ENCODE results near the gene TCOF1.

TCOF1 gene

GRCh38 chr5:150384701-150385100 lies 27.2 kb downstream of the TCOF1 start:
- no peaks in the 10 kb centered on the region for H3K9me3 ChIP-seq
- no peak overlapping the region for H3K4me3 ChIP-seq
- peak overlapping the region; percentile 63; the same call in 1 of the 2 replicates for H3K9ac ChIP-seq
- H3K4me1 ChIP-seq = peaks cover 50% of the 10 kb centered on the region
- peak overlapping the region; percentile 91 for H3K4me2 ChIP-seq
- peaks cover 99% of the 10 kb centered on the region for H3K36me3 ChIP-seq
- H3K27me3 ChIP-seq = no peaks in the 10 kb centered on the region
- peak overlapping the region; percentile 73 for H3K27ac ChIP-seq
- TF ChIP-seq Cebpa-rat (IDR thresholded peaks at IDR 0.05) = no peak
- H4K20me1 ChIP-seq = peaks cover 29% of the 10 kb centered on the region

GRCh38 chr5:150386024-150386855 lies 28.7 kb downstream of the TCOF1 start:
- TF ChIP-seq Cebpa-rat (IDR thresholded peaks at IDR 0.05) = no peak
- Histone ChIP-seq H3K9me3 (no peaks in the 10 kb centered on the region), H3K4me1 (peaks cover 53% of the 10 kb centered on the region), H3K36me3 (peaks cover 99% of the 10 kb centered on the region), H3K27me3 (no peaks in the 10 kb centered on the region), H3K9ac (peak overlapping the region; percentile 67; the same call in 1 of the 2 replicates), H3K4me3 (no peak overlapping the region), H3K27ac (peak overlapping the region; percentile 73), H4K20me1 (peaks cover 35% of the 10 kb centered on the region), H3K4me2 (peak overlapping the region; percentile 91)

GRCh38 chr5:150389531-150390266 lies 32.2 kb downstream of the TCOF1 start:
- H3K36me3 ChIP-seq = peaks cover 100% of the 10 kb centered on the region
- H4K20me1 ChIP-seq = peaks cover 55% of the 10 kb centered on the region
- no peak overlapping the region for H3K4me3 ChIP-seq
- H3K4me1 ChIP-seq = peaks cover 47% of the 10 kb centered on the region
- TF ChIP-seq Cebpa-rat (IDR thresholded peaks at IDR 0.05) = no peak
- no peak overlapping the region for H3K9ac ChIP-seq
- H3K27ac ChIP-seq = no peak overlapping the region
- no peak overlapping the region for H3K4me2 ChIP-seq
- H3K9me3 ChIP-seq = no peaks in the 10 kb centered on the region
- H3K27me3 ChIP-seq = no peaks in the 10 kb centered on the region

GRCh38 chr5:150391064-150391834 lies 33.8 kb downstream of the TCOF1 start:
- no peak overlapping the region for H3K4me3 ChIP-seq
- H3K36me3 ChIP-seq = peaks cover 100% of the 10 kb centered on the region
- no peak overlapping the region for H3K9ac ChIP-seq
- H3K4me2 ChIP-seq = no peak overlapping the region
- H4K20me1 ChIP-seq = peaks cover 53% of the 10 kb centered on the region
- no peaks in the 10 kb centered on the region for H3K27me3 ChIP-seq
- H3K27ac ChIP-seq = peak overlapping the region; percentile 22; the same call in 1 of the 2 replicates
- no peaks in the 10 kb centered on the region for H3K9me3 ChIP-seq
- peaks cover 37% of the 10 kb centered on the region for H3K4me1 ChIP-seq
- no peak for TF ChIP-seq Cebpa-rat (IDR thresholded peaks at IDR 0.05)

GRCh38 chr5:150391986-150392385 lies 34.5 kb downstream of the TCOF1 start:
- no peak overlapping the region for H3K9ac ChIP-seq
- H3K27ac ChIP-seq = peak overlapping the region; percentile 22; the same call in 1 of the 2 replicates
- H3K4me2 ChIP-seq = no peak overlapping the region
- peaks cover 100% of the 10 kb centered on the region for H3K36me3 ChIP-seq
- H3K4me3 ChIP-seq = no peak overlapping the region
- peaks cover 30% of the 10 kb centered on the region for H3K4me1 ChIP-seq
- no peak for TF ChIP-seq Cebpa-rat (IDR thresholded peaks at IDR 0.05)
- peaks cover 55% of the 10 kb centered on the region for H4K20me1 ChIP-seq
- H3K9me3 ChIP-seq = no peaks in the 10 kb centered on the region
- no peaks in the 10 kb centered on the region for H3K27me3 ChIP-seq

- H3K9me3 ChIP-seq = no peaks in the 10 kb centered on the region
- H3K4me3 ChIP-seq = no peak overlapping the region
- no peak overlapping the region for H3K4me2 ChIP-seq
- no peak for TF ChIP-seq Cebpa-rat (IDR thresholded peaks at IDR 0.05)
- no peak overlapping the region for H3K9ac ChIP-seq
- 0 out of 2 replicates have a peak overlapping the region, but pooled peaks have one; percentile 22 for H3K27ac ChIP-seq
- peaks cover 29% of the 10 kb centered on the region for H3K4me1 ChIP-seq
- H3K27me3 ChIP-seq = no peaks in the 10 kb centered on the region
- peaks cover 61% of the 10 kb centered on the region for H4K20me1 ChIP-seq
- peaks cover 100% of the 10 kb centered on the region for H3K36me3 ChIP-seq
Measured at GRCh38 chr5:150392680-150393079, 35.2 kb downstream of the TCOF1 start.

DNA sequence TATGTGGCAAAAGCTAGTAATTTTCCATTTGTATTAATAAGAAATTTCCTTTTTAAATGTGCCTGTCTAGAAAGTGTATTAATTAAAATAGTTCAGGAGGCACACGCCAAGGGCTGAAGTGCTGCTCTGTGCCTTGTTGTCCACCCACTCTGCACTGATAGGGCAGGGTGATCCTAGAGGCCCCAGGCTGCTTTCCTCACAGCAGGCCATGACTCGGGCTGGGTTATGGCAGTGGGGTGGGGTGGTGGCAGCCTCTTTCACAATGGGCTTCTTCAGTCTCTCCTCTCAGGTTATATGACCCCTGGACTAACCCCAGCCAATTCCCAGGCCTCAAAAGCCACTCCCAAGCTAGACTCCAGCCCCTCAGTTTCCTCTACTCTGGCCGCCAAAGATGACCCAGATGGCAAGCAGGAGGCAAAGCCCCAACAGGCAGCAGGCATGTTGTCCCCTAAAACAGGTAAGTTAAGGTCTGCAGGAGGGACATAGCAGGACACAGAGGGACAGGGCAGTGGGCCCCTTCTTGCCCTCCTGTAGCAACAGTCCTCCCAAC lies 35.7 kb downstream of the TCOF1 start:
- Histone ChIP-seq H3K27me3 (no peaks in the 10 kb centered on the region), H3K9ac (no peak overlapping the region), H3K27ac (no peak overlapping the region), H3K4me2 (no peak overlapping the region), H3K9me3 (no peaks in the 10 kb centered on the region), H3K4me3 (no peak overlapping the region), H4K20me1 (peaks cover 65% of the 10 kb centered on the region), H3K36me3 (peaks cover 100% of the 10 kb centered on the region), H3K4me1 (peaks cover 29% of the 10 kb centered on the region)
- no peak for TF ChIP-seq Cebpa-rat (IDR thresholded peaks at IDR 0.05)

DNA sequence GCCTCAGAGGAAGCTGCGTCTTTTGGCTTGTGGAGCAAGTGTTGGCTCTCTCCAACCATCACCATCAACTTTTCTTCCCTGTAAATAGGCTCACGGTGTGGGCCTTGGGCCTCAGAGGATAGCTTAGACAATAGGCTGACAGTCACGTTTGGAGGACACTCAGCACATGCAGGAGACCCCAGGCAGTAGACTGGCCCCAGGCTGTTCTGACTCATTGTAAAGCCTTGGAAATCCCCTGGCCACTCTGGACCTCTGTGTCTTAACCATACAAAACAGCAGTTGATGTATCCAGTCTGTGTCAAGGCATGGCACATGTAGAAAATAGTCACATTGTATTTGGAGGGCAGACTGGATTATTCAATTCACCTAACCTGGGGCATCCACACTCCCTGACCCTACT lies 36.6 kb downstream of the TCOF1 start:
- no peak for TF ChIP-seq Cebpa-rat (IDR thresholded peaks at IDR 0.05)
- 0 out of 2 replicates have a peak overlapping the region, but pooled peaks have one; percentile 7 for H3K27ac ChIP-seq
- H3K27me3 ChIP-seq = no peaks in the 10 kb centered on the region
- H3K9me3 ChIP-seq = no peaks in the 10 kb centered on the region
- H3K36me3 ChIP-seq = peaks cover 100% of the 10 kb centered on the region
- H3K4me3 ChIP-seq = no peak overlapping the region
- H4K20me1 ChIP-seq = peaks cover 75% of the 10 kb centered on the region
- H3K9ac ChIP-seq = no peak overlapping the region
- peaks cover 34% of the 10 kb centered on the region for H3K4me1 ChIP-seq
- H3K4me2 ChIP-seq = peak overlapping the region; percentile 37

Measured in BLaER1 (cell line).